GM21528 (cell line): ENCODE data around the gene FGFBP2.

ENCODE experiments used
- ATAC-seq: cut with Tn5 transposase; IDR thresholded peaks from one replicate; pipeline ENCODE4 v1.9.1; 2021; ENCODE audit warnings: mild to moderate bottlenecking, moderate library complexity; ENCODE audit not compliant: unreplicated experiment, low FRiP score

FGFBP2 gene

DNA sequence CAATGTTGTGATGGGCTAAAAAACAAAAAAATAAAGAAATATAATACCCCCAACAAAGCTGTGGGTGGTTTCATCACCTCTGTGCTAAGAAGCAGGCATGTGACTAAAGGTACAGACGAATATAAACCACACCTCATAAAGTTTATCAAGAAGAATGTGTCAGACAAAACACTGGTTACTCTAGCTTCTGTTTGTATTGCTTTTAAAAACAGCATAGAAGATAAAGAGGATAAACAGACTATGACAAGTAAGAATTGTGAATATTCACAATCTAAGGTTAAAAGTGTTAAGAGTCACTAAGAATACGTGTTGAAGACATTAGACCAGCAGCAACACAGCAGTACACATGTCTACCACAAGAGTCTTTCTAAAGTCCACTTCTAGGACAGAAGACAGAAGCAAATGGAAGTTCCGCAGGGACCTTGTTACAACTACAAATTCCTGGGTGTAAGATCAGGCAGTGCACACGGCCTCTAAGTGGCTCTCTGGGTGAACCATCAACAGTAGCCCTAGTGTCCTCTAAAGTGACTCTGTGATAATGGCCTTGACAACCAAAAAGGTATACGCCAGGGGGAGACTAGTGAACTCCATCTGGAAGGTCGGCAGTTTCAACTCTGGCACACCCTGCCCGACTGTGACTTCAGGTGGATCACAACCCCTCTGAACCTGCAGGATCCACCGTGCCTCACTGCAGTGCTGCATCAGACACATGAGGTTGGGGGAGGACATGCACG, 8.3 kb upstream of the FGFBP2 start:
- ATAC-seq = no peak

- no peak for ATAC-seq
Observed at GRCh38 chr4:15968551-15969300, 5.8 kb upstream of the FGFBP2 start.

DNA sequence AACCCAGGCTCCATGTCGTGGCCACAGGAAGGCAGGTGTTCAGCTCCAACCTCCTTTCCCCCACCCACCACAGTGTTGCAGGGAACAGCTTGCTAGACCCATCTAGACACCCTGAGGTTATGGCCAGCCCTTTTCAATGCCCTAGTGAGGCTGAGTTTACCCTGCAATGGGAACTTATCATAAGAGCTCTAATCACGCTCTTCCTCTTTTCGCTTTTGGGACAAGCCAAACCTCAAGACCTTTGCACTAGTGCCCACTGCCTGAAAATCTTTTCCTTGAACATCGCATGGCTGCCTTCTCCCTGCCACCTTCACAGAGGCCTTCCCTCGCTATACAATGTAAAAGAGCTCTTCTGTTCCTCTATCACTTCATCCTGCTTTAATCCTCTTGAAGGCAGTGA, 2.4 kb upstream of the FGFBP2 start:
- ATAC-seq = no peak

- no peak for ATAC-seq
Observed at GRCh38 chr4:15964159-15964558, 1.2 kb upstream of the FGFBP2 start.

GRCh38 chr4:15963576-15963975, 601 bp upstream of the FGFBP2 start:
- no peak for ATAC-seq

GRCh38 chr4:15961781-15962510, 1.0 kb downstream of the FGFBP2 start:
- no peak for ATAC-seq

DNA sequence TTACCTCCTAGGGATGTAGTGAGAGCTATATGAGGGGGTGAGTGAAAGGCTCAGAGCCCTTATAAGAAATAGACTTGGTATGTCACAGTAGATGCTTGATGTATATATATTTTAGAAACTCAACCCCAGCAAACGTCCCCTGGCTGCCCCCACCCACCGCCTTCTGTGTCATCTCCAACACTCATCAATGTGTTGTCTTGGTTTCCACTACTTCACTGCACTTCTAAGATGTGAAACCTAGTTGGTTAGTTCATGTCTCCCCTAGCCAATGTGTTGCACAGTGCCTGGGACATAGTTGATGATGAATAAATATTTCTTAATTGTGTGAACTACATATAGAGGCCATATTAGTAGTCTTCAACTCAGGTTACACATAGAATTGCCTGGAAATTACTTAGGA, 4.4 kb downstream of the FGFBP2 start:
- ATAC-seq = no peak

DNA sequence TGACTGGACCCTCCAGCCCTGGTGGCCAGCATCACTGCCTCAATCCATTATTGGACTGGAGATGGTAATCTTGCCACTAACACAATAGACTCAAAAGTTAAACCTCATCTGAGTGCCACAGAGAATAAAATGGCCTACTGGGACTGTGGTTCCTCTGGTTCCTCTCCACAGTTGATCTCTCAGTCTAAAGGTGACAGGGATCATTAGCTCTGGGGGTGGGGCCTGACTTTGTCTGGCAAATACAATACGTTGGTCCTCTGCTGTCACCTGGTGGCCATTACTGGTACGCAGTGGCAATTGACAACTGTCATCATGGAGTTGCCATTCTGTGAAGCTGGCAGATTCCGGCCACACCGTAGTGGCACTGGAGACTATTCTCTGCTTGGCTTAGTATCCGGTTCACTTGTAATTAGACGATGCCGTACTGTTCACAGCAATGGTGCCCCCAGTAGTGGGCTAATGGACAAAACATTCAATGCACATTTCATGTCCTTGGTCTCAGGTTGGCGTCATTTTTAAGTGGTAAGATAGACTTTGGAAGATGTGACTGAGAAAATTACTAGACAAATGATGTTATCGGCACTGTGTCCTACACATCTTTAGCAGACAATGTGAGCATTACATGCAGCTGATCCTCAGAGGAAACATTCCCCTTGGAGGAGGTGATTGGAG, 6.7 kb downstream of the FGFBP2 start:
- ATAC-seq = peak; percentile 91

DNA sequence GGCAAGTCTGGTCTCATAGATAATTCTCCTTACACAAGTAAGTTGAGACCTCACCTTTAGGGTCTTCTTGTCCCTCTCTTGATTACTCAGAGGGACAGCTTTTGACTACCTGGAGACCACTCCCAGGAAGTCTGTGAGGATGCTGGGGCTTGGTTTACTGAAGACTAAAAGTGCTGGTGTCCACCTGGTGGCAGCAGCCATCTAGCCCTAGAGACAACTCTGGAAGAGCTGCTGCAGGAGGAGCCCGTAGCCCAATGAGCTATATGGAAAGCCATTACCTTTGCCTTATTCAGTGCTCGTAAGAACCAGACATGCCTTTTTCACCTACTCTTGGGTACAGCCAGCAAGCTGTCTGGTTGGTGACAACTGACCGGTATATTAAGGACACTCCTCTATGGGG, 7.3 kb downstream of the FGFBP2 start:
- no peak for ATAC-seq

DNA sequence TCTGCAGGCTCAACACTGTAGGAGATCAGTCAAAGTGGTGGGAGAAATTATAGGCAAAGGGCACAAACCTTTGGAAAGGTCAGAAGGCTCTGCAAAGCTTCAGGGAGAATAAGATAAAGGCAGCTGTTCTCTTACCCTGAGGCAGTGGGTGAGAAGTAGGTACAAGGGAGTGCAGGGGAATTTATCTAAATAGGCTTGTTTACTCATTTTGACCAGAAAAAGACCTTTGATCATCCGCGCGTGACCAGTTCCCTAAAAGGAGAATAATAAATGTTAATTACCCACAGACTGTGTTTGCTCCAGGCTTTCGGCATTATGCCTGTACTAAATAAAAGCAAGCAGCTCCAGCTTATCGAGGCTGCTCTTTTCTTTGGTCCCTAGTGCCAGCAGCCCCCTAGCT, 9.3 kb downstream of the FGFBP2 start:
- ATAC-seq = no peak

- no peak for ATAC-seq
Observed at GRCh38 chr4:15951781-15952180, 11.2 kb downstream of the FGFBP2 start.

DNA sequence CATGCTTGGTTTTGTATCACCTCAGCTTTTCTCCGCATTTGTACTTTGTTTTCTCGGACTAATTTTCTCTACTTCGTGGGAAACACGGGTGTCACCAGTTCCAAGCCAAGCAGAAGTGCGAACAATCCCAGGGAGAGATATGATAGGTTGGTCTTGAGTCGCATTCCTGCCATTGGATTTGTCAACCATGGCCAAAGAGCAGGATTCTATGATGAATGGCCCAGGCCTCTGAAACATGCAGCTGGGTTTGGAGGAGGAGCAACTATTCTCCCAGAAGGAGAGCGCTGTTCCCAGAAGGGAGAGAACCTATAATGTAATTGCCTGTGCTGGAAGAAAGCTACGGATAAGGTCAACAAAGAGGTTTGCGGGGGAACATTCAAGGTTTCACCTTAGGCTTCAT, 14.1 kb downstream of the FGFBP2 start:
- ATAC-seq = no peak

- ATAC-seq = no peak
Observed at GRCh38 chr4:15947684-15948083, 15.3 kb downstream of the FGFBP2 start.

GRCh38 chr4:15945516-15945915, 17.5 kb downstream of the FGFBP2 start:
- ATAC-seq = no peak

- no peak for ATAC-seq
Observed at GRCh38 chr4:15944895-15945294, 18.1 kb downstream of the FGFBP2 start.

DNA sequence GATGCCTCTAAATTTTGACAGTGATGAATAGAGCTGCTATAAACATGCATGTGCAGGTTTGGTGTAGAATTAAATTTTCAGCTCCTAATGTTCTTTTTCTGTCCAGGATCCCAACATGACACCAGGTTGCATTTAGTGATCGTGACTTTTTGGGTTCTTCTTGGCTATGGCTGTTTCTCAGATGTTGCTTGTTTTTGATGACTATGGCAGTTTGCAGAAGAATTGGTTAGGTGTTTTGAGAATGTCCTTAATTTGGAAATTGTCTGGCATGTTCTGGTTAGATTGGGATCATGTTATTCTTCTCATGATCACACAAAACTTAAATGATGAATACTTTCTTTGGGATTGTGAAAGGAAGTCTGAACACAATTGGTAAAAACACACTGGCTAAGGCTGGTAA, 20.7 kb downstream of the FGFBP2 start:
- no peak for ATAC-seq

GRCh38 chr4:15938640-15939039, 24.3 kb downstream of the FGFBP2 start, which contains the start of gene FGFBP1:
FGFBP1 (minus strand) TSS chr4:15938740; CDS start chr4:15936632, 2,108 bp downstream.
- no peak for ATAC-seq

- ATAC-seq = no peak
Observed at GRCh38 chr4:15938182-15938581, 24.8 kb downstream of the FGFBP2 start.

- no peak for ATAC-seq
Observed at GRCh38 chr4:15936495-15936894, 26.5 kb downstream of the FGFBP2 start.

GRCh38 chr4:15935504-15936402, 27.2 kb downstream of the FGFBP2 start:
- no peak for ATAC-seq
